GM21367 (cell line): ENCODE data around the gene SLC9A7.

ENCODE experiments used
- ATAC-seq: cut with Tn5 transposase; IDR thresholded peaks from one replicate; pipeline ENCODE4 v1.9.1; 2021; ENCODE audit not compliant: unreplicated experiment

Gene SLC9A7

GRCh38 chrX:46707274-46707965 lies 51.5 kb downstream of the SLC9A7 start:
- ATAC-seq = no peak

- ATAC-seq = peak; percentile 80
Observed at GRCh38 chrX:46704767-46705386, 54.0 kb downstream of the SLC9A7 start.

DNA sequence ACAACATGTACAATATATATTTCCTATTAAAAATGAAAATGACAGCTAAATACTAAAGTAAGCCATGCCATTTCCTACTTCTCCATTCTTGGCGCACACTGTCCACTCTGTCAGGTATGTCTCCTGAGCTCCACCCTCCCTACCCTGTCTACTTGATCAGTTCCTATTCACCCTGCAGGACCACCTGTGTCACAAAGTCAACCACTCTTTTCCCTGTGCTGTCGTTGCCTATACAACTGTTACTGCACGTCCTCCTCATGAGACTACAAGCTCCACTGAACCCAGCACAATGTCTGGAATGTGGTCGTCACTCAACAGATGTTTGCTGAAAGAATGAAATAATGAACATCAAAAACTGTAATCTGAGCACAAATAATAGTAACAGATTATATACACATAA lies 54.9 kb downstream of the SLC9A7 start:
- no peak for ATAC-seq

DNA sequence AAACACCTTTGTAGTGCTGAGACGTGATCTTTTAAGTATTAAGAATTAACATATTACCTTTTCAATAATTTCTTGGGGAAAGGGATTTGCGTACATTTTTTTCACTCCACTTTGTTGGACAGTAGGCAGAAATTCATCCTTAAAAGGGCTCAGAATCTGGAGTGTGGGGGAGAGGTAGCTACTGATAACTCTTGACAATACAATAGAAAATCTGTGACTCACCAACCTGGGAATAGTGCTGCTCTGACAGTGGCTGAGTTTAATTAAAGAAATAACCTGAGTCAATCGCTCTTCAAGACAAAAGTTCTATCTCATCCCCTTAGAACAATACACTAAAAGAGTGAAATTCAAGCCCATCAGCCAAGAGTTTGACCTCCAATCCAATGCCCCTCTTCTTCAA lies 60.2 kb downstream of the SLC9A7 start:
- ATAC-seq = no peak

- ATAC-seq = no peak
Observed at GRCh38 chrX:46695491-46695890, 63.4 kb downstream of the SLC9A7 start.

GRCh38 chrX:46694549-46694948 lies 64.4 kb downstream of the SLC9A7 start:
- no peak for ATAC-seq

- ATAC-seq = no peak
Observed at GRCh38 chrX:46693149-46693548, 65.8 kb downstream of the SLC9A7 start.

- ATAC-seq = no peak
Observed at GRCh38 chrX:46690818-46691217, 68.1 kb downstream of the SLC9A7 start.

DNA sequence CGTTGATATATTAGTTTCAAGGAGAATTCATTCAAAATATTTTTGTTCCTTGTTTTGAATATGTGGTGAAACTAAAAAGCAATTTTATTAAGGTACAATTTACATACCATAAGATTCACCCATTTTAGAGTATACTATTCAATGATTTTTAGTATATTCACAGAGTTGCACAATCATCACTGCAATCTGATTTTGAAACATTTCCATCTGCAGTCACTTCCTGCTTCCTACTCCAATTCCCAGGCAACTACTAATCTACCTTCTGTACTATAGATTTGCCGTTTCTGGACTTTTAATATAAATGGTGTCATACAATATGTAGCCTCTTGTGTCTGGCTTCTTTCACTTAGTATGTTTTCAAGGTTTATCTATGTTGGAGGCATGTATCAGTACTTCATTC lies 71.3 kb downstream of the SLC9A7 start:
- ATAC-seq = no peak

DNA sequence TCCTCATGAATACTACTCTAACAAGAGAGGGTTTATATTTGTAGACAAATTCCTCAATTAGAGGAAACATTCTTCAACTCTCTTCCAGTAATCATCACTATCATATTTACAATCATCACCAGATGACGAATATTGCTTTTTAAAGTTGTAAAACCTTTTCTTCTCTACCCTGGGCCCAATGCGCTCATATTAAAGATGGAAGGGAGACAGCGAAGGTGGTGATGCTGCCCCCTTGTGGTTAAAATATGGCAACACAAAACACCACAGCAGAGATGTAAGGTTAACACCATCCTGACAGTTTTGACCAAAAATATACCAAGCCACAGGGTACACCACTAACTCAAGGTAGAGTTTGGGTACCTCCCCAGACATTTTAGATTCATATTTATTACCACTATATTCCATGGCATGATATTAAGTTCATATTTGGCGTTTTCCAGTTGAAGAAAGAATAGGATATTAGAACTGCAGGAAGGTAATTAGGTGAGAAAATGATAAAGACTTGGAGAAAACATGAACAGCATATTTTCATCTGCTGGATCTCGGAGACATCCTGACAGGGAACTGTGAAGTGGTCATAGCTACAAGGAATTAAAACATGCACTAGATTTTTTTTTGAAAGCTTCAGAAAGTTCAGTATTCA lies 72.8 kb downstream of the SLC9A7 start:
- ATAC-seq = no peak

DNA sequence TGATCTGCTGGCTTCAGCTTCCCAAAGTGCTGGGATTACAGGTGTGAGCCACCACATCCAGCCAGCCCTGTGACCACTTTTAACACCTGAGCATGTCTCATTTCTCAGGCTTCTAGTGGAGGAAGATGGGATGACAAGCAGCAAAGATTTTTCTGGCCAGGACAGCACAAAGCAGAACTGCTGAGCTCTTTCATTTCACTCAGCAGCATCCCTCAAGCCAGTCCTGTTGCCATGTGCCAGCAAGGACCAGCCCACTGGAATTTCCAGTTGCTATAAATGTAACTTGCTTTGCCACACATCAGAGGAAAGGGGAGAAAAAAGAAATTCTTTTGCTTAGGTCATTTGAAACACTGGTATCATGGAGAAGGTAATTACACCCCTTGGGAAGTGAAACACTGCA lies 75.9 kb downstream of the SLC9A7 start:
- ATAC-seq = no peak

DNA sequence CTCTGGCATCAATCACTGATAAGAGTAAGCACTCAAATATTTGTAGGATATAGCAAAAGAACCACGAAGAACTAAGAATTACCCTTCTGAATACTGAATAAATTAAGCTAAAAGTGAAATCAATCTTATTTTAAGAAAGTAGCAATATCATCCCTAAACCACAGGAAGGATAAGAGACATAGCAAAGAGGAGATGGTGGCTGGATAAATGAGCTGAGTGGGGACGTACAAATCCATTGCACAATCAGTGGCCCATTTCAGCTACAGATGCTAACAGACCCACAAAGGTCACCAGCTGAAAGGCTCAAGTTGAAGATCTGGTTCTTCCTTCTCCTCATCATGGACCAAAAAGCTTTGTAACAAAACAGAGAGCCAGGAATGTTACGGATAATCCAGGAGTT lies 77.1 kb downstream of the SLC9A7 start:
- no peak for ATAC-seq

DNA sequence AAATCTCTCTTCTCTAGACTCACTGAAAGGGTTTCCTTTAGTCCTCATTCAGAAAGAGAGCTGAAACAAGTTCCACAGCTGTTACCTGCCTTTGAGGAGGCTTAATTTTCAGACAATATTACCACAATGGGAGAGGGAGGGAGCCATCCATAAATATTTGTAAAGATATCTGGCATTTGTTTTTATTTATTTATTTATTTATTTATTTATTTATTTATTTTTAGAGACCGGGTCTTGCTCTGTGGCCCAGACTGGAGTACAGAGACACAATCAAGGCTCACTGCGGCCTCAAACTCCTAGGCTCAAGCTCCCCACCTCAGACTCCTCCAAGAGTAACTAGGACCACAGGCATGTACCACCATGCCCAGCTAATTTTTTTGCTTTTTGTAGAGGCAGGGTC lies 80.7 kb downstream of the SLC9A7 start:
- no peak for ATAC-seq

GRCh38 chrX:46676399-46677356 lies 82.2 kb downstream of the SLC9A7 start:
- no peak for ATAC-seq

GRCh38 chrX:46673620-46674359 lies 85.1 kb downstream of the SLC9A7 start:
- no peak for ATAC-seq

DNA sequence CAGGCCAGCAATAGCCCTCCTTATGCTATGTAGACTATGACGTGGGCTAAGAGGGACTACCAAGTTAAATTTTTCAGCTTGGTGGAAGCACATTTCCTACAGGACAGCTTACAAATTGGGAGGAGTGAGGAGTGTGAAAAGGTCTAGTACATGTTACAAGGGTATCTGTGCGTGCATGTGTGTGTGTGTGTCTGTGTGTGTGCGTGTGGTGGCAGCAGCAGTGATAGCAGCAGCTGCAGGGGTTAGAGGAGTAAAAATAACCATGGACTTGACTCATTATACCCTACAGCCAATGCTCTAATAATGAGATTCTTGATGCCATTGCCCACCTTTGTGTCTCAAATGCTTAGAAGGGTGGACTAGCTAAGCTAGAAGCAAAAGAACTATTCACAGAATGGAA lies 88.6 kb downstream of the SLC9A7 start:
- no peak for ATAC-seq

DNA sequence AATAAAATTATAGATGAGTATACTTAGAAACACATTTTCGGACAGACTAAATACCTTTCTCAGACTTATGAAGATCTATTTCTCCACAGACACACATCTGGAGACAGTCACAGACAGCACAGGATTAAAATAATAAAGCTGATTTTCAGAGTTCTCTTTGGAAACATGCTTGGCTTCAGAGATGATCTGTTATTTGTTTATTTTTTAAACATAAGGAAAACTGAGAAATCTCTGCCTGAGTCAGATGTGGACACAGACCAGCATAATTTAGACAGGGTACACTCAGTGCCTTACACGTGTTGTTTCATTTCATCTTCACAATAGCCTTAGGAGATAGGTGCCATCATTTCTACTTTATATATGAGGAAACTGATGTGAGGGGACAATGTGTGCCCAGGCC lies 92.1 kb downstream of the SLC9A7 start:
- ATAC-seq = no peak

DNA sequence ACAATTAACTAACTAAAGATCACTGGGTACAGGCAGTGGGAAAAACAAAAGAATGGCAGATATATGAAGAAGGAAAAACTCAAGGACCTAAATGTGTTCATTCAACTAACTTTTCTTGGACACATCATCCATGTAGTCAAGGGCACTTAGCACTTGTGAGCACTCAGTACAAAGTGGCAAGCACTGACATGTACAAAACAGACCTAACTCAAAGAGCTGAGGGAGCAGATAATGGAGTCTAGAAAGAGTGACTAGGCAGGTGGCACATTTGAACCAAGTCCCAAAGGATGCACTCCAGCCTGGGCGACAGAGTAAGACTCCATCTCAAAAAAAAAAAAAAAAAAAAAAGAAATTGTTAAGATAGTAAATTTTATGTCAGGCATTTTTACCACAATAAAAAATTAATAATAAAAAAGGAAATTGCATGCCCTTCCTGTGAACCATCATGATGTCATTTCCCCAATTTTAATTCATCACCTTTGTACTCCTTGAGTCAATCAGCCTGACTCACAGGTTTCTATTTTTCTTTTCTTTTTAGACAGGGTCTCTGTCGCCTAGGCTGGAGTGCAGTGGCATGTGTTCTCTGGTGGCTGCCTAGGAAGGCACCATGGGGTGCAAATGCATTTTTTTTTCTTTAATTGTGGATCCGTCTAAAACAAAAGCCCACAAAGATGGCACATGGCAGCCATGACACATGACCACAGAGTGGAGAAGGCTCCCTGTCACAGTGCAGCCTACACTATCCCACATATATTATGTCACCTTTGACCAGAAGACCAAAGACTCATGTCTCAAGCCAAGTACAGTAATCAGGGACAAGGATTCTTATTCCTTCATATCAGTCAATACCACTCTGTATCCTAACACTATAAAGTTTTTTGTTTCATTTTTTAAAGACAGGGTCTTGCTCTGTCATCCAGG lies 93.4 kb downstream of the SLC9A7 start:
- no peak for ATAC-seq

DNA sequence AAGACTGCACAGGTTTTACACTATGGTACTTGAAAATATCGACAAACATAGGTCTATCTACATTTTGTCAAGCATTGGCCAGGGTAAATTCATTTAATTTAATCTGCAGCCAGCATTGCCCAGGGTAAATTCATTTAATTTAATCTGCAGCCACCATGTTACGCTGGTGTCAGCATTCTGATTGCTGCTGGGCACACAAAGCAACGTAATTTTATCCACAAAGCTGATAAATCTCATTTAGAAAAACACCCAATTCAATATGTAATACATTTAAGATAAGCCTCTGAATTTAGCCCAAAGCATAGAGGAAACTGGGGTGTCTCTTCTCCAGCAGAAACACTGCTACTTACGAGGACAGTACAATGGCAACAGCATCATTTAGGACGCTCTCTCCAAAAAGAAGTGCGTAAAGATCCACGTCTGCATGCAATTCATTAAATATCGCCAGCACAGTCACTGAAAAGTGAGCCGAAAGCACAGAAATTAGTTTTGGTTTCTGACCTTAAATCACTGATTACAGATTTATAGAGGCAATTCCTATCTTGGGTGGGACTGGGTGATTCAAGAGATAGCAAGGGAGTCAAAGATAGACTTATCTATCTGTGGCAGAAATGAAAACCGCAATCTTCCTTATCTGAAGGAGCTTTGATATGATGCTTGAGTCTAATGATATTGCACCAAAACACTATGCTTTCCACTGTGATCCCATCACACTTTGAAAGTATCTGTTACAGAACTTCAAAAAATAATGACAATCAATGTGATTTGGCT lies 96.5 kb downstream of the SLC9A7 start:
- no peak for ATAC-seq
